Measurements from ENCODE around the gene DLX1.
"Not testable (repeated sequence)": the region's sequence is repeated elsewhere in the genome, so short reads cannot be mapped to it uniquely, and the experiment has no call there.

The DLX1 gene

DNA sequence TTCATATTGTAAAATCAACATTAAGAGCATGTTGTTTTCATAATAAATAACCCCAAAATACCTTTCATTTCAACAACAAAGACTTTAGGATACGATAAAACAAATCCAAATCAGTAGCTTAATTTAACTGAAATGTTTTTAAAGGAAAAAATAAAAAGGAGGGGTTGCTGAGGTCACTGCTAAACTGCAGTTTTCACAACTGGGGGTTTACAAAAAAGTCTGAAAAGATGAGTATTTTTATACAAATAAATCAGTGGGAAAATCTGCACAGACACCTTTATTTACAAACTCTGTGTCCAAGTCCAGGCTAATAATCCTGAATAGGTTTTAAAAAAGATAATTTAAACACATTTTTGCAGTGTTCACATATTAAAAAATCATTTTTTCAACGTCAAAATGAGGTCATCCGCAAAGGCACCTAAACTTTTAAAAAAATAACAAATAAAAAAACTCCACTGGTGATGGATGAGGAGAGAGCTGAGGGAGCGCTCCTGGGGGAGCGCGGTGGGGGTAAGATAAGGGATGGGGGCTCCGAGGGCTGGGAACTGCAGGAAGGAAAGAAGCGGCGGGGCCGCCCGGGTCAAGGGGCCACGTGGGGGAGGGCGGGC, 14.3 kb downstream of the DLX1 start:
- no peak for DNase-seq

DNA sequence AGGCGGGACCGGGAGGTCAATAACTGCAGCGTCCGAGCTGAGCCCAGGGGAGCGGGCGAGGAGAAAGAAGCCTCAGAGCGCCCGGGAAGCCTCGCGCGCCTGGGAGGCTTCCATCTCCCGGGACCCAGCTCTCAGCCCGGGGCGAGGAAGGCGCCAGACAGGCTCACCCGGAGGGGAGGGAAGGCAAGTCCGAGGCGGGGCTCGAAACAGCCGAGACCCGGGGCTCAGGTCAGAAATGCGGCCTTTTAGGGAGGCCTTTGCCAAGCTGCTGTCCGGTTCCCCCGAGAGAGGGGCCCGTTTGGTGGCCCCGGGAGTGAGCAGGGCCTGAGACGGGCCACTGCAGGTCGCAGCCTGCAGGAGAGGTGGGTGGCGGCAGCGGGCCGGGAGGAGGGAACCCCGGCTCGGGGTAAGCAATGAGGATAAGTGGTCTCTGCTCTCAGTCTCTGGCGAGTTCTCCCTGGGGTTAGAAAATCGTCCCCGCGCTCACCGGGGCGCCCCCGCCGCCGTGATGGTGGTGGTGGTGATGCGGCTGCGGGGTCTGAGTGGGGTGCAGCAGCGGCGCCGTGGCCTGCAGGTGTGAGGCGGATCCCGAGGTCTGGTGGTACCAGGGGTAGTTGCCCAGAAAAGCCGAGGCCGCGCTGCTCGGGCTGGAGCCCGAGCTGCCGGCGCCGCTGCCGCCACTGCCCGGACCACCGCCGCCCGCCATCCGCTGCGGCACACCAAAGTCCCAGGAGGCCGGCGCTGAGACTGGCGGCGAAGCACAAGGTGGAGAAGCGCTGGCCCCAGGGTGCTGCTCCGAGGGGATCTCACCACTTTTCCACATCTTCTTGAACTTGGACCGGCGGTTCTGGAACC, 15.0 kb downstream of the DLX1 start:
- no peak for DNase-seq

DNA sequence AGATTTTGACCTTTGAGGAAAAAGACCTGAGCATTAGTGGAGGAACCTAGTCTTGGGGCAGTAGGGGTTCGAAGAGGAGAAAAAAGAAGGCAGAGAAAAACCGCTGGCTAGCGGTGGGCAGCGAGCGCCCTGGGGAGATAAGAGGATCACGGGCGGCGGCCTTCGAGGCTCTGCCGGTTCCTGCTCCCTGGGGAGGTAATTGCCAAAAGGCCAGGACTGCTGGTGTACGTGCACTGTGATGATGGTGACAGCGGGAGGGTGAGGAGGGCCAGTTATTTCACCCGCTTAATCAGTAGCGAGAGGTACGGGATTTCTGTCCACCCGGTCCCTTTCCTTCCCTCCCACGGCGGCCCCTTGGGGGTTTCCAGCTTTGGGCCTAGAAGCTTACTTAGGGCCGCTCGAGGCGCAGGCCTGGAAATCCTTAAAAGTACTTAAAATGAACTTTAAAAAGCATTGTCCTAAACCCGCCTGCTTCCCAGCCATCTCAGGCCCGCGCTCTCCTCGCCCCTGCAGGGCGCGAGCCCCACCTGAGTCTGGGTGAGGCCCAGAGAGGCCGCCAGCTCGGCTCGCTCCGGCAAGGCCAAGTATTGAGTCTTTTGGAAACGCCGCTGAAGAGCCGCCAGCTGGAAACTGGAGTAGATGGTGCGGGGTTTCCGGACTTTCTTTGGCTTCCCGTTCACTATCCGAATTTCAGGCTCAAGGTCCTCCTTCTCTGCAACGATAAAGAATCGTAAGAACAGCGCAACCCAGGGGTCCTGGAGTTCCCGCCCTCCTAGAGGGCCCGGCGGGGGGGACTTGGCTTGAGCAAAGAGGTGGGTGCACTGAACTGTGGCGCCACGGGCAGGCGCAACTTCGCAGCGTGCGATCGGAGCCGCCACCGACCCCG, 15.9 kb downstream of the DLX1 start:
- no peak for DNase-seq

DNA sequence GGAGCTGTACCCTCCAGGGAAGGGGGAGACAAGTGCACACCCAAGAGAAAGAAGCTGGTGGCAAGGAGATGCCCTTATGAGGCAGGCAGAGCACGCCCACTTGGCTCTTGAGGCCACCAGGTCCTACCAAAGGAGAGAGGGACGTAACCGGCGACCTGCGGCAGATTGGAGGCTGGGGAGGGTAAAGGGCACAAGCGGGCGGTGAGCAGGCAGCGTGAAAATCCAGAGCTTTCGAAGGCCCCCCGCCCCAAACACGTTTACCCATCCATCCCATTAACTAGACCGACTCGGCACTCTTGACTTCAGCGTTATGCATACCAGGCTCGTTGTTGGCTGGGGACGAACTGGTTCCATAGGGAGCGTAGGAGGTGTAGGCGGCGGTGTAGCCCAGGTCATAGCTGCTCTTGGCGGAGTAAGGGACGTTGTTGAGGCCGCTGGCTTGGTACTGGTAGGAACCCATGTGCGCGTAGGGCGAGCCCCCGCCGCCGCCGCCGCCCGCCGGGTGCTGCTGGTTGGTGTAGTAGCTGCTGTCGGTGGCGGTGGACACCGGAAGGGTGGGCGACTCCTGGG, 16.6 kb downstream of the DLX1 start:
- DNase-seq, result no peak

DNA sequence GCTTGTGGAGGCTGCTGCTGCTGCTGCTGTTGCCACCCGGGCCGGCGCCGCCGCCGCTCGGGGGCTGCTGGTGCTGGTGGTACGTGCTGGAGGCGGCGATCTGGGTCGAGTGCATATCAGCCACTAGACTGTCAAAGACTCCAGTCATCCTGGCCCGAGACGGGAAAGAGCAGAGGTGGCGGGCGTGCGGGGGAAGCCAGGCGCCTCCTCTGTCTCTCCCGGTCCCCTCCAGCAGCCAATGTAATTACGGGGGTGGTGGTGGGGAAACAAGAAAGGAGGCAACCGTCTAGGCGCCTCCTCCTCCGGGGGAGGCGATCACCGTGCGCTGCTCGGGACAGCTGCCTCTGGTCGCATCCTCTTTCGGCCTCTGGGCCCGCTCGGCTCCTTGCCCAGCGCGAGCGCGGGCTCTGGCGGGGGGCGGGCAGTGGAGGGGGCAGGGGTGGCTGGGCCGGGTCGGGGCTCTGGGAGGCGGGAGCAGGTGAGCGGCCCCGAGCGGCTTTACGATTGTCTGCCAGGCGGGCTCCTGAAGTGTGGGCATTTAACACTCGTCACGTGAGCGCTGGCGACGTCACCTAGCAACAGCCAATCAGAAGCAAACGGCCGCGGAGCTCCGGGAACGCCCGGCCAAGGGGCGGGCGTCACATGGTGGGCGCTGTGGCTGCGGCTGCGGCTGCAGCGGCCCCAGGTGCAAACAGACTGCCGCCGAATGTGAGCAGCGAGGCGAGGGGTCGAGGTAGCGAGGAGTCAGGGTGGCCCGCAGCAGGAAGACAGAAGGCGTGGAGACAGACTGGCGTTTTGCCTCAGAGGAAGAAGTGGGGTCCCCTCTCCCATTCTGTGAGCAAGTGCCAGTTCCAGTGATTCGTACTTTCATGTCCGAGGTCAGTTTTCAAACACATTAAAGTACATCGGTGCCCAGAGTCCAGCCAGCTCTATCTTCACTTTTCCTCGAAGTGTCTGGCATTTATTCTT, 17.4 kb downstream of the DLX1 start, which contains the start of gene DLX2:
TSS of gene DLX2 (minus strand) at position 510 of the 969 bp plus-strand sequence. CDS start at position 148, 362 bp downstream.
- peak; percentile 90 for DNase-seq

DNA sequence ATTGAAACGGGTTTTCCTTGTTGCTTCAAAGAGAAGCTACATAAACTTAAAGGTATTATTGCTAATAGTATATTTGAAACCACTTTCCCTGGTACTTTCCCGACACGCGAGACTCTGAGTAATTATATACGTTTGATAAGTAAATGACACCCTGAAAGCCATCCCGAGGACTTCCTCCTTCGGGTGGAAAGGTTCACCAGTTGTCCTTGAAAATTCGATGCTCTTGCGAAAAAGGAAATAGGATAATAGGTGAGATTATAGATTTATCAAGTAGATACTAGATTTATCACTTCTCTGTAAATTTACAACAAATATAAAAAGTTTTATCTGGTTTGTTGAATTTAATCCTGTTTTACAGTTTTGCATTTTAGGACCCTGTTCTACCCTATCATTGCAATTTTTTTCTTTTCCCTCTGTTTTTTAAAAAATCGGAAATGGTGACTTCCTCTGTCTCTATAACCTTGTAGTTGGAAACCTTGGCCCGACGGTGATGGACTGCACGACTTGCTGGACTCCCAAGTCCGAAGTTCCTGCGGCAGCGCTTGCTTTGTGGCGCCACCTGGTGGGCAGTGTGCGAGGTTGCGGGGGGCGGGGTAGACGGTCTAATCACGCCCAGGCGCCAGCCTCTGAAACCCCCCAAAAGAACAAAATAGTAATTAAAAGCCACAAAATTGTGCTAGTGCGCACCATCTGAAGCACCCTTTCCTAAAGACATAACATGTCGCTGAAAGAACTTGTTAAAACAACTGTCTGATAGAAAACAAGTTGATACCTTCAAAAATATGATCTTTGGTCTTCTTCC, 18.4 kb downstream of the DLX1 start:
- peak; percentile 66 for DNase-seq

DNA sequence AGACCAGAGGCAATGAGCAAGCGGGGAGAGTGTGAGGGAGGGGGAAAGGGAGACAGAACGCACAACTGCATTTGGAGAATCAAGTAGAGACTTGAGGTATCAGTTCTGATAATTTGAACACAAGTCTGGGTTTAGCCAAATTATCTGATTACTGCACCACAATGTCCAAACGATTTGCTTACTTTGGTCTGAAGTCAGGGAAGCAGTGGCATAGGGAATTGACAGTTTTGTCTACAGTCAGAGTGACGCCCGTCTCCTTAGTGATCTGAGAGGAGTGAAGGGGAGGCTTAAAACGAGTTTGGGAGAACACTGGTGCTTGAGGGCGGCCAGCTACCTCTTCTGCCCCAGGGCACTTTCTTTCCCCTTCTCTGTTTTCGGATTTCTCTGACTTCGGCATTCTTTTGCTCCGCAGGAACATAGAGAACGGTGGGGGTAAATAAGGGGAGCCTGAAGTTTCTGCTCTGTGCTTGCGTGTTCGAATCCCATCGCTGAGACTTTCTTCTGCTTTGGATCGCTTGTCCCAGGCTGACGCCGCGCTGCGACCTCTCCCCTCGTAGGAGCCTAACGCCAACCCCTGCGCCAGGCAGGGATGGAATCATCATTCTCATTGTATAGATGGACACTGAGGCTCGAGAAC, 20.3 kb downstream of the DLX1 start:
- DNase-seq, result no peak

DNA sequence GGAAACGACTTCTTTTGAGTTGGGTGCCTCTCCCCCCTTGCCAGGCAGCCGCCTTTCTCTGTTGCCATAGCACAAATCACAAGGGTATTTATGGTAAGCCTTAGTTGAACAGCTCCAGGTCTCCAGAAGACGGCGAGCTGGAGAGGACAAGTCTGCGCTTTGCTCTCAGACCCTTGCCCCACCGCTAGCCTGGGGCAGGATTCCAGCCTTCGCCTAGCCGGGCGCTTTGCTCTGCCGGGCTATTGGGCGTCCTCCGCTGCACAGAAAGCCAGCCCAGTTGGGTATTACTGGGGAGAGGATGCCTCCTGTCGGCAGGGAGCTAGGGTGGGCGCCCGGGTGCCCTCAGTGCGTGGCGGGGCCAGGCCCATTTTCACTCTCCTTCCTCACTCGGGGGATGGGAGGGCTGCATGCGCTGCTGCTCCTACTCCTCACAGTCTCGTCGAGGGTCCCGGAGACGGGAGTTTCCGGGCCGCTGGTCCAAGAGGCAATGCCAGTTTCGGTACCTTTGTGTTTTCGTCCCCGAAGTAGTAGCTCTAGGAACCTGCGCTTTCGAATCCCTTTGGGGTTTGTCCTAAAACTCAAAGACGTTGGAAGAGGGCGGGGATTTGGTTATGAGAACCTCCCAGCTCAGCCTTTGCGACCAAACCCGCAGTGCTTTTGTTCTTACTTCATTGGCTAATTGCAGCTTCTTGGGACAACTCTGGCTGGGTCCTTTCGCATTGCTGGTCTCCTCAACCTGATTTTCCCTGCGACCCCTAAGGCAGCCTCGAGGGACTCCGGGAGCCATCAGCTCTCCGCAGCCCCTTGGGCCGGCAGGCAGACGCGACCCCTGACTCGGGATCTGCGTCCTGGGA, 21.0 kb downstream of the DLX1 start:
- DNase-seq, result peak; percentile 31

DNA sequence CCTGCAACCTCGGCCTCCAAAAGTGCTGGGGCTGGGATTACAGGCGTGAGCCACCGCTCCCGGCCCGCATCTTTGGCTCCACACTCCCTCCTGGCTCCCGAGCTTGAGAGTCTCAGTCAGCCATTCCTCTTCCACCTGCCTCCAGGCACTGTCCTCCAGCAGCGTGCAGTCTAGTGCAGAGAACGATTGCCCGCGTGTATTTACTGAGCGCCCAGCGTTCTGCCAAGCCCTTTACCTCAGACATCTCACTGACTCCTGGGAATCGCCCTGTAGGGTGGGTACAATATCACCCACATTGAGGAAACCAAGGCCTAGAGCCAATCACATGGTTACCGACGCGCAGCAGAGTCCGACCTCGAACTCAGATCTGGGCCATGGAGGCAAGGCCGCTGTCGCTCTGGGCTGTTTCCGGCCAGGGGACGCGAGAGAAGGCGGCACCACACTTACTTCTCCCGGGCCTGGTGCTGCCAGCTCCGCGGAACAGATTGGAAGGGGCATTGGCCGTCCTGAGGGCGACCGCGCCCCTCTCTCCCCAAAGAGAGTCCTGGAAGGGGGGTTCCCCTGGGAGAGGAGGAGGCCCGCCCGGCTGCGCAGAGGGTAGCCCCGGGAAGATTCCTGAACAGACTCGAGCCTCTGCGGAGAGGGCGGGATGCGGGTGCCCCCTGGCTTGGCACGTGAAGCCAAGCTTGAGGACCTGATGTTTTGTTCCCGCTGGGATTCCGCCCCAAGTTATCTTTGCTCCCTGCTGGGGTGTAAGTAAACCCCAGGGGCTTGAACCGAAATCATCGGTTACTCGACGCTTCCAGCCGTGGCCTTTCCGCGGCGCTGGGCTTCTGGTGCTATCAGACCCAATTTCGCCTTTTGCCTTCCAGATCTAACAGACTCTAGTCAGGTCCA, 22.6 kb downstream of the DLX1 start:
- DNase-seq, result no peak

DNA sequence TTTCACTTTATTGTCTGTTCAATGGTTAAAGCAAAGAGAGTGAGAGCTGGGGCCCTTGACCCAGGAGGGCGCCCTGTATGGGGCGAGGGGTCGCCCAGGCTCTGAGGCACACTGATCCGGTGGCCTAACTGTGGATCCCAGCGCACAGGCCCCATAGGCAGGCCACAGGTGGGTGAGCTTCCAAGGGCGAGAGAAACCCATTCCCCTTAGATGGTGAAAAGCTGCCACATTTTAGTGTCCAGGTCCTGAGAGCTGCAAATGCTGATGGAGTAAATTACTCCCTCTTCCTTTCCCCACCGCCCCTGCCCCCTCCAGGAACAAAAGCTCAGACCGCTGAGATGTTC, 23.3 kb downstream of the DLX1 start:
- no peak for DNase-seq

DNA sequence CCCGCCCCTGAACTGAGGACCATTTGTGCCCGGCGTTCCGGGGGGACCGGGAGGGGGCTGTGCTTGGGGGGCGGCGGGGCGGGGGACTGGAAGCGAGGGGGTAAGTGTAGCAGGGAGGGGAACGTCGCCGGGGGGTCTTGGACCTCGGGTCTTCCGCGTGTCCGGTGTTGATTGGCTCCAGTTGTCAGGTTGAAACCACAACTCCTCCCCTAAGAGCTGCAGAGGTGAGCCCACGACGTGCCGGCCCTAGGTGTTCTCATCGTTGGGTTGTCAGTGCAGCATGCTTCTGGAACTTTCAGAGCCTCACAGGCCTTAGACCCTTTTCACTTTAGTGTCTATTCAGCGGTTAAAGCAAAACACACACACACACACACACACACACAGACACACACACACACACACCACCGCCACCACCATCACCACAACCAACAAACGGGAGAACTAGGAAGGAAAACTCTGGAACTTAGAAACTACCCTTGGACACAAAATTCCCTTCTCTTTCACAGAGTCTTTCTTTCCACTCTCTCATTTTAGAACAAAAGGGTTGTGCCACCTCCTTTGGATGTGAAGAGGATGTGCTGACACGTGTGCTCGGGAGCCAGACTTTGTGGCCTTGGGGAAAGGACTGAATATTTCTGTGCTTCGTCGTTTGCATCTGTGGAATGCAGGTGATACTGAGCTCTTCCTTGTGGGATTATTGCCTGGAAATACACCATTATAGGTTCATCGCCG, 24.1 kb downstream of the DLX1 start:
- DNase-seq, result no peak

DNA sequence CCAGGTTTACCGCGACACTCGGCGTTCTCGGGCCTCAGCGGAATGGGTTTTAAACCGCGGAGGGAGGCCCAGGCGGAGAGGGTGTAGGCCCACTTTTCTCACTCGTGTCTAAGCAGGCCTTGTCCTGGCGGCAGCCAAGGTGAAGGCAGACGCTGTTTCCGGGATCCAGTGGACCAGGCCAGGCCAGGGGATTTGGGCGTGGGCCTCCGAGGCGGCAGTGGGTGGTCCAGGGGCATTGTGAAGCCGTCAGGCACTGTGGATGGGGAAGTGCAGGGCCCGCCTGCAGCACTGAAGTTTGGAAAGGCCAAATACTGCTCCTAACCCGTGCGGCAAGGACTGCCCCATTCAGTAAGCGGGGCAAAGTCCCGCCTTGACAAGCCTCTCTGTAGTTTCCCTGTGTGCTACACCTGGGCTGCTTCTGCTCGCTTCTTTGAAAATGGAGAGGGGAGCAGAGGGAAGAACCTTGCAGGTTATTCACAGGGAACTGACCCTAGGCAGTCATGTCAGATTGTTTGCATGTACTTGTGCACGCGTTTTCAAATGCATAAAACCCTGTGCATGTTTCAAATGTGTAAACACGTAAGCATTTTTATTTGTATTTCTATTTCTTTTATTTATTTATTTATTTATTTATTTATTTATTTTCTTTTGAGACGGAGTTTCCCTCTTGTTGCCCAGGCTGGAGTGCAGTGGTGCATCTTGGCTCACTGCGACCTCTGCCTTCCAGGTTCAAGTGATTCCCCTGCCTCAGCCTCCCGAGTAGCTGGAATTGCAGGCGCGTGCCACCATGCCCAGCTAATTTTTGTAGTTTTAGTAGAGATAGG, 24.9 kb downstream of the DLX1 start:
- no peak for DNase-seq

DNA sequence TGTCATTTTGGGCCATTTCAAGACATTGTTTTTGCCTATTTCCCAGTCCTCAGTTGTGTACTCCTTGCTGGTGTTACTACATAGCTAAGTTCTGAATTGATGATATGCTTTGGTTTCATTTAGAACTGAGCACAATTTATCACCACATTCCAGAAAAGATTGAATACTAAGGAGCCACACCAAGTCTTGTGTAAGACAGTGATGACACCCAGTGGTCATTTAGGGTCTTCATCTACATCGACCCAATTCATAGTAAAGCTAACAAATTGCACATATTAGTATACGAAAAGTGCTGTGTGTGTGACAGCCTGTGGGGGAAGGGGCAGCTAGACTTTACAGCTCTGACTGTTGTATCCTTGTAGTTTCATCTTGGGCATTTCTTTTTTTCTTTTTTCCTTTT, 28.3 kb downstream of the DLX1 start:
- DNase-seq, result no peak

DNA sequence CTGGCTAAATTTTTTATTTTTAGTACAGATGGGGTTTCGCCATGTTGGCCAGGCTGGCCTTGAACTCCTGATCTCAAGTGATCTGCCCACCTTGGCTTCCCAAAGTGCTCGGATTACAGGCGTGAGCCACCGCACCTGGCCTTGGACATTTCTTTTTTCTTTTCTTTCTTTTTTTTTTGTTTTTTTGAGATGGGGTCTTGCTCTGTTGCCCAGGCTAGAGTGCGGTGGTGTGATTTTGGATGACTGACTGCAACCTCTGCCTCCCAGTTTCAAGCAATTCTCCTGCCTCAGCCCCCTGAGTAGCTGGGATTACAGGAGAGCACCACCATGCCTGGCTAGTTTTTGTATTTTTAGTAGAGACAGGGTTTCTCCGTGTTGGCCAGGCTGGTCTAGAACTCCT, 28.9 kb downstream of the DLX1 start:
- DNase-seq, result not testable (repeated sequence)

DNA sequence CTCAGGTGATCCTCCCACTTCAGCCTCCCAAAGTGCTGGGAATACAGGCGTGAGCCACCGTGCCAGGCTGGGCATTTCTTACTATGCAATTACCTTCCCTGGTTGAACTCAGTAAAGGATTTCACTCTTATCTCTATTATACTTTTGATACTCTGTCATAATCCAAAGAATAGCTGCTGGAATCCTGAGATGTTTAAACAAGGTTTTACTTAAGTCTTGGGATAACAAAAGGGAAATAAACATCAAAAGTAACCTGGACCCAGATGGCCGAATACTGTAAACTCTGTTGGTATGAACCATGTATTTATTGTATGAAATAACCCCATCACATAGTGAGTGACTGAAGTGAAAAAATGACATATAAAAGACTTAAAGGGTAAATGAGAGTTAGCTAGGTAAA, 29.3 kb downstream of the DLX1 start:
- DNase-seq, result no peak

DNA sequence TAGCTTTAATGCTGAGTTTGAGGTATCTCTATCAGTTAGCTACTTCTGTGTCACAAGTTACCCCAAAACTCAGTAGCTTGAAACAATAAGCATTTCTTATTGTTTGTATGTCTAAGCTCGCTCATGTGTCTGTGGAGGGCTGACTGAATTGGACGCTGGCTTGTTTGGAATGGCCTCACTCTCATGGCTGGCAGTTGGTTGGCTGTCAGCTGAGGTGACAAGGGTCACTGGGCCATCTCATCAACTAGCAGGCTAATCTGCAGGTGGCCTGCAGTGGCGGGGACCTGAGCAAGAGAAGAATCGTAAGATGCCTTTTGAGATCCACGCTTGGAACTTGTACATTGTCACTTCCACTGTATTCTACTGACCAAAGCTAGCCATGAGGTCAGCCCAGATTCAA, 30.8 kb downstream of the DLX1 start:
- no peak for DNase-seq

DNA sequence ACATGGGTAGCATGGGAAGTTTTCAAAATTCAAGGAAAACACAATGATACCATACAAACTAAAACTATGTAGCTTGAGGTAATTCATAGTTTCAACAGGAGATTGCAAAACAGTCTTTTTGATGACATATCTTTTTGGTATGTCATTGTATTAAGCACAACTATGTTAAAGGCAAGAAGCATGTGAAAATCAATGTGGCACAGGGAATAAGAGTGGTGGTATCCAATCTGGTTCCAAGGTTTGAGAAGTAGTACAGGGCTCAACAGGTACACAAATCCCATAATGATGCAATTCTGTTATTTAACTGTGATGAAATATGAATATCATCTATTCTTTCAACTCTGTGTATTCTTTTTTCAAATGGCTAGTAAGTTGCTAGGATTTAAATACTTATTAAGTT, 33.8 kb downstream of the DLX1 start:
- no peak for DNase-seq

Measured in NCI-H2107 (cell line).